ENCODE data around the gene RFTN1. TPM values are rescaled to one million over a fixed set of nuclear protein-coding genes. Genes with fewer than 3 reads are reported as not detected.

RFTN1 gene
- total RNA-seq, 1 experiment from 2014 or later = 21.3 TPM

DNA sequence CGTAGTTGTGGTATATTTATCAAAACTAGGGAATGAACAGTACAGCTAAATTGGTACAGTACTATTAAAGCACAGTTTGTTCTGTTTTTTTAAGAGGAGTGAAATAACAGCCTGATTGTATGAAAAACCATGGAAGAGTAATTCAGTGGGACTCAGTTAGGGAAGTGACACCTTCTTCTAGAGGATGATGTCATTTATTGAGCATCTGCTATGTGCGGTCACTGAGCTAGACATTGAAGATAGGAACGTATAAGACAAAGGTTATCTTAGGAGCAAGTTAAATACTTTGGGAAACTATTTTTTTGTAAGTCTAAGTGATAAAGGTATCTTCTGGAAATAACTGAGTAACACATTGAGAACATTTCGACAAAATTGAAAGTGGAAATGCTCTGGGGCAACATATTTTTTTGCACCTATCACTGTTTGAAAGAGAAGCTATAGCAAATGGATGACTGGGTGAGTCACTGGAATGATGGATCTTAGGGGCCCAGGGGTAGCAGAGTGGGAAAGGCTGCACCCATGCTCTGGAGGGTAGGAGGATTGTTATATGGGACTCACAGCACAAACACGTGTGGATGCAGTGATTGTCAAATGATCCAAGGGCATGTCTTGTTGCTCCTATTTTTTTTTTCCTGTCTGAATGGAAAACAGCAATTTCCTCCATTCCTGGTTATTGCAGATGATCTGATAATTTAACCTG lies 205.5 kb downstream of the RFTN1 start:
- in situ Hi-C loops (cut with HindIII; ENCODE audit: low sequenced_read_pairs) = no loop called here
- no peak for DNase-seq (ENCODE audit: low spot score)

DNA sequence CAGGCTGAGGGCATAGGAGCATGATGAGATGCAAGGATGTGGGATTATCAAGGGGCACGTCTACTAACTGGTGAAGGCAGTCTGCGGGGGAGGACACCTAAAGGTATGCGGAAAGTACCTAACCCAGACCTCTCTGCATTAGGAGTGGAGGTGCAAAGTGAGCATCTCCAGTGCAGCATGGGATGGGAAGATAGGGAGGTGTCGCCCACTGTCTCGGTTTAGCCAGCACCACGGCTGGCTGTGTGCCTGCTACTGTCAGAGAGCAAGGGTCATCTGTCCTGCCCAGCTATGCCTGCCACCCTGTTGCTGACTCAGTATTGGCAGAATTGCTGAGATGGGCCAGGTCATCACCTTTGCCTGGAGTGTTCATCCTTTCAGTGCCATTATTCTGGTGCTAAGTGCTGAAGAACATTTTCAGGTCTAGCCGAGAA lies 208.4 kb downstream of the RFTN1 start:
- no peak for DNase-seq (ENCODE audit: low spot score)
- in situ Hi-C loops (cut with HindIII; ENCODE audit: low sequenced_read_pairs) = no loop called here

DNA sequence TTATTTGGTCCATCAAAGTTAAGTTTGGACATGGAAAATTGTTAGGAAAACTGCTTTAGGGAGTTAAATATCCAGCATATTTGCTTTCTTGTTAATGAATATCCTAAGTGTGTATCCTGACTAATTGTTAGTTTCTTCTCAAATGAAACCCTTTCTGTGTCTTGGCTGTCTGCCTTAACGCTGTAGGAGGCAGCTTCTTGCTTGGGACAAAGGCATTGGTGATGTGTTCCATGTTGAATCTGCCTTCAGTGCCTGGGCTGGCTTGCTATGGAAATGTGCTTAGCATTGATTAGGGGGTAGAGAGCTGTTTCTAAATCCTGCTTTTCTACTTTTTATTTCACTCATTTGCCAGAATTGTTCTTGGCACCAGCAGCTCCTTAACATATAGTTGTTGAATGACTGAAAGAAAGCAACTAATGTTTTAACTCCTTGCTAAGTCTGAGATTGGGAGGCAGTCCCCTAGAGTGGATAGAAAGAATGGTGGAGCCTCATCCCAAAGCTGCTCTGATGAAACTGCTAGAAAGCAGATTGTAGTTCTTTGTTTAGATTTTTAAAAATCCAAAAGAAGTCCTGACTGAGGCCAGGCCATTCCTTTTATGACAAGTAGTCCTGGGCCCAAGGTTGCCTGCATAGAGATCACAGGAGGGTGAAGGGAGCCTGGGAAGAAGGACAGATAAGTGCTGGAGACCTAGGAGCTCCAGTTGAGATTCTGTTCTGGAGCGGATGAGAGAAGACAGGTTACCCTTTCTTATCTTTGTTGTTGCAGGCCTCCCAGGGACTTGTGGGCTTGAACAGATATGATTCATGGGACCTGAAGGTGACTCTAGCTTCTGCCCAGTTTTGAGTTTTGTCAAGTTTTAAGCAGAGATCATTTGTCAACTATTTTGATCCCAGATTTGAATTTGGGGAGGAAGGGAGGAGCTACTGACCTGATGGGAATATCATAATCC lies 209.2 kb downstream of the RFTN1 start:
- no peak for DNase-seq (ENCODE audit: low spot score)
- in situ Hi-C loops (cut with HindIII; ENCODE audit: low sequenced_read_pairs) = no loop called here

DNA sequence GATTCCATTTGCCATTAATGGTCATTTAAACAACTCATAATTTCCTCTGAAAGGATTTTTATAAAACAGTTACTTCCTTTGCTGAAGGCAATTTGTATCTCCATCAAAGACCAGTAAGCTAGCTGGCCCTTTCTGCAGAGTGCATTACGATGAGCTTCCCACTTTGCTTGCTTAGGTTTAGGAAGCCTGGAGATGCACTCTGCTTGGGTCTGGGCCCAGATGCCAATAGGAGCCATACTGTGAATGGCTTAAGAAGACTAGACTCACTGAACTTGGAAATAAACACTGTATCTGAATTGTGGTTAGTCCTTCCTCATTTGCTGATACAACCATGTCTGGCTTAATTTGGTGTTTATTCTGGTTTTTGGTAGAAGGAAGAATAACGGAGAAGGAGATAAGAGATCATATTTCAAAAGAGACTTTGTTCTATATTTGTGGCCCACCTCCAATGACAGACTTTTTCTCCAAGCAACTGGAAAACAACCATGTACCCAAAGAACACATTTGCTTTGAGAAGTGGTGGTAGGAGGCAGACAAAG lies 210.4 kb downstream of the RFTN1 start:
- in situ Hi-C loops (cut with HindIII; ENCODE audit: low sequenced_read_pairs) = no loop called here

GRCh38 chr3:16302082-16302631 lies 211.3 kb downstream of the RFTN1 start:
- DNase-seq (ENCODE audit: low spot score) = no peak
- in situ Hi-C loops (cut with HindIII; ENCODE audit: low sequenced_read_pairs) = no loop called here

More for the DNA sequence above, 210.4 kb downstream of the RFTN1 start:
- DNase-seq (ENCODE audit: low spot score) = no peak

- DNase-seq (ENCODE audit: low spot score) = no peak
- in situ Hi-C loops (cut with HindIII; ENCODE audit: low sequenced_read_pairs) = no loop called here
Observed at GRCh38 chr3:16301507-16301906, 212.0 kb downstream of the RFTN1 start.

- in situ Hi-C loops (cut with HindIII; ENCODE audit: low sequenced_read_pairs) = no loop called here
- DNase-seq (ENCODE audit: low spot score) = no peak
Observed at GRCh38 chr3:16300881-16301359, 212.6 kb downstream of the RFTN1 start.

DNA sequence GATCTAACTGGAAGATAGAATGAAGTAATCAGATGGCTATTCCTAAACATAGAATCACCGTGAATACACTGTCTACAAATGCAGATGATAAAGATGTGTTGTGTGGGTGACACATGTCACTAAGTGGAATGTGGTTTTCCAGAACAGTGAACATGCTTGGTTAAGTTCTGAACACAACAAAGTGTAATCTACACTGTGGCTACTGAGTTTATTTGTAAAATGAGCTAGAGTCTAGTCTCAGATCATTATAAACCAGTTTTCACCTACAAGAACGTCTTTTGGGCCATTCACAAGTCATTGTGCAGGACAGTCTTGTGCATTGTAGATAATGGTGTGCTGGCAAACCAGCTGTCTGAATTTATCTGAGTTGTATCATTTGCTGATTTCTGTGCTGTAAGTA lies 213.2 kb downstream of the RFTN1 start:
- DNase-seq (ENCODE audit: low spot score) = no peak
- in situ Hi-C loops (cut with HindIII; ENCODE audit: low sequenced_read_pairs) = no loop called here

DNA sequence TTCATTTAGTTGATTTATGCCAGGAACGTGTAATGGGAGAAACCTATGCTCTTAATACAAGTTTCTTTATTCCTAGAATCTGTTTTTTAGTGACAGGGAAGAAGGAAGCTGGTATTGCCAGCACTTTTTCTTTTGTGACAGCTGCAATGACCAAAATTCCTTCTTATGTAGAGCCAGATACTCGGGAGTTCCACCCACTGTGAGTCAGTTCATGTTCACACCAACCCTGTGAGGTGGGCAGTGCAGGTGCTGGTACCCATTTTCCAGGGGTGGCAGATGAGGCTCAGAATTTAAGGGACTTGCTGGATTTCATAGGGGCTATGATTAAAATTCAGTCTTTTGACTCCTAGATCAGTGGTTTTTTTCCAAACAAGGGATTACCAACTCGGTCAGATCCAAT lies 213.8 kb downstream of the RFTN1 start:
- in situ Hi-C loops (cut with HindIII; ENCODE audit: low sequenced_read_pairs) = no loop called here

DNA sequence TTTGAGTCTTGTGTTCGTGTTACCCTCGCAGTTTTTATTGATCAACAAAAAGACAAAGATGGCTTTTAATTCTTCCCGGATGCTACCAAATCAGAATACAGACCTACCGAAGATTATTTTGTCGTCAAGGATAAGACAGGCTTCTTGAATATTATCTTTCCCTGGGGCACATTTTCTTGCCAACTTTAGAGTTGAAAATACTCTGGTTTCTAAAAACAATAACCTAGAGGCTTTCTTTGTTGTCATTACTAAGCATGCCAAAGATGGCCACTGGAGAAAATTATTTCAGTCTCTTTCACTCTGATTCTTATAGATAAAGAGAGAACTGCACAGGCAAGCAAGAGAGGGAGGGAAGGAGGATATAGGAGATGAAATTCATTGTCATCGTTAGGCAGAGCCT lies 214.6 kb downstream of the RFTN1 start:
- in situ Hi-C loops (cut with HindIII; ENCODE audit: low sequenced_read_pairs) = no loop called here
- DNase-seq (ENCODE audit: low spot score) = no peak

More for the DNA sequence above, 213.8 kb downstream of the RFTN1 start:
- DNase-seq (ENCODE audit: low spot score) = no peak

DNA sequence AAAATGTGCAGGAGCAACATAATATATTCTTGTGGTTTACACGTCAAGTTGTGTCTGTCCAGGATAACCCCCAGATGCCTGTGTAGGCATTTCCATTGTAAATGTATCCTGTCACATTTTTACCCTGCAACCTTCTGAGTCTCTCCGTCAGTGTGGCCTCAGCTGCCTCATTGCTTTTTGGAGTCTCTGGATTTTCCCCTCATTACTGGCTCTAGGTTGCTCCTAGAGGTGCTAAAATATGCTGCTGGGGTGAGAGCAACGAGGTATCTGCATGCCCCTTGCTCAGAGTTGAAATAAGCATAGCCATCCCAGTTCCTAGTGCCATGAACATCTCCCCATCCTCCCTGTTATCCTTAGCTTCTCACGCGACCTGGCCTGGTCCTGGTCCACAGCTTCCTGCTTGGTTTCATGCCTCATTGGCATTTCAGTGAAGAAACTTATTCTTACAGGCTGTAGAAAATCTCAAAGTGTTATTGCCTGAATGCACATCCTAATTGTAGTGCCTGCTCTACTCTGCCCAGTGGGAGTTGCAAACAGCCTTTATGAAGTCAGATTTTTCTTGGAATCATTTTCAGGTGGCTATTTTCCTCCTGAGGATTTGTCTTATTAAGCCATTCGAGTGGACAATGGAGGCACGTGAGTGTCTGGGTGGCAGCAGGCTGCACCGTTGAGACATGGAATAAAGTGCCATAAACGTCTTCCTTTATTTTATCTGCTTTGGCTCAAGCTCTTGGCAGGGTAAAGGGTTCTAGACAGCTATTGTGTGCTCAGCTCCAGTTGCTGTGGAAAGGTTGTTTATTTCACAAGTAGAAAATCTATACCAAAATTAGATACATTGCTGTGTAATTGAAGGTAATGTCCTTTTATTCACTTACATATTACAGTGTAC lies 215.3 kb downstream of the RFTN1 start:
- DNase-seq (ENCODE audit: low spot score) = no peak
- in situ Hi-C loops (cut with HindIII; ENCODE audit: low sequenced_read_pairs) = no loop called here

GRCh38 chr3:16295298-16295890 lies 218.1 kb downstream of the RFTN1 start:
- in situ Hi-C loops (cut with HindIII; ENCODE audit: low sequenced_read_pairs) = no loop called here
- DNase-seq (ENCODE audit: low spot score) = no peak

- in situ Hi-C loops (cut with HindIII; ENCODE audit: low sequenced_read_pairs) = no loop called here
- no peak for DNase-seq (ENCODE audit: low spot score)
Observed at GRCh38 chr3:16294844-16295243, 218.7 kb downstream of the RFTN1 start.

GRCh38 chr3:16290827-16291196 lies 222.7 kb downstream of the RFTN1 start:
- no peak for DNase-seq (ENCODE audit: low spot score)
- in situ Hi-C loops (cut with HindIII; ENCODE audit: low sequenced_read_pairs) = no loop called here

DNA sequence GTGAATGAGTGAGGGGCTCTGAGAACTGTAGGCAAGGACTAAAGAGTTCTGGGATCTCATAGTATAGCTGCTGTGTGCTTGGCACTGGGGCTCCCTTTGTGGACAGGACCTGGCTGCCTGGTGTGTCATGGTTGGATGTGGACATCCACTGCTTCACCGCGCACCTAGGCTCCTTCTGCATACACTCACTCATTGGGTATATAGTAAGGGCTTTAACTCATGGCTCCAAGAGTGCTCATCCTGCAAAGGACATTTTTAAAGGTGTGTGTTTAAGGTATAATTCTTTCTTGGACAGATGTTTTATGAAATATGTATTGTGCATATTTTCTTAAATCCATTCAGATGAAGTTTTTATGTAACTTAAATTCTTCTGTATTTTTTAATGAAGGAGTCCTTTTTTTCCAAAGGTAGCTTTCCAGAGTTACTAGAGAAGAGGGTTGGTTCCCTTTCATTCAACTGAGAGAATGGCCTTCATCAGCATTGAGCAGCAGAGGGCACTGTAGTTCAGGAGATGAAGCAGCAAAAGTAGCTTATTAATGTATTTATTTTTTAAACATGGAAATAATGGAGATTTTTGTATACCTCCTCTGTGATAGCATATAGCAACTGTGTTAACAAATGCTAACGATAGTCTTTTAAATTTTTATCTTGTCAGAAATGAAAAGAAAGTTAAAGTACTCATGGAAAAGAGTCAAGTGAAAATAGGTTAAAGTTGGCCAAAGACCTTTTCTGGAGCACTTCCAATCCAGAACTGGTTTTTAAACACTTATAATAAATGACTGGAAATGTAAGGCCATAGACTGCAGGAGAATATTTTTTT lies 223.3 kb downstream of the RFTN1 start:
- in situ Hi-C loops (cut with HindIII; ENCODE audit: low sequenced_read_pairs) = no loop called here
- peak; percentile 72 for DNase-seq (ENCODE audit: low spot score)

DNA sequence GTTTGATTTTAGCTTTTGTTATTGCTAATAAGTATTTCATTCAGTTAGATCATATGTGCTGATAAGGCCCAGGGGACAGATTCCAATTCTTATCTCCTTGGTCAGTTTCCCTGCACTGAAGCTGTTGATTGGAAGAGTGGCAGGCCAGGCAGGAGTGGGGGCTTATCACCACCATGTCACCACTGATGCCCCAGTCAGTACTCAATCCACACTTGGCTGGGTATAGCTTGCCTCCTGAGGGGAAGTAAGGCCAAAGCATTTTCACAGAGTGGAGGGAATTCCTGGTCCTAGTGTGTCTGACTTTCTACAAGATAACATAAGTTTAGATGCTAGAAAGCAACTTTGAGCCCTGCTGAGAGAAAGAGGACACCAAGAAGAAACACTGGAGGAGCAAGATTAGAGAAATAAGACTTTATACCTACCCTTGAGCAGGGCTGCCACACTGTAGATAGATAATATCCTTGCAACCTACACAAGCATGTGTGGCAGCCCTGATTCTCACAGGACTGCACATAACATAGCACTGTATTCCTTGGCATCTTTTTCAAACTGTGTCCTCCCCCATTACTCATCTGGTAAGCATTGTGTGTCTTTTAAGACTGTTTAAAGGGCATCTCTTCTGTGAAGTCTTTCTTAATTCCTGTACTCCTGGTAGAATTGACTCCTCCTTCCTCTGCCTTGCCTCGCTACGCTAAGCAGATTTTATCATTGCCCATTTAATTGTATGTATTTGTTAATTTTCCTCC lies 224.2 kb downstream of the RFTN1 start:
- no peak for DNase-seq (ENCODE audit: low spot score)
- in situ Hi-C loops (cut with HindIII; ENCODE audit: low sequenced_read_pairs) = no loop called here

DNA sequence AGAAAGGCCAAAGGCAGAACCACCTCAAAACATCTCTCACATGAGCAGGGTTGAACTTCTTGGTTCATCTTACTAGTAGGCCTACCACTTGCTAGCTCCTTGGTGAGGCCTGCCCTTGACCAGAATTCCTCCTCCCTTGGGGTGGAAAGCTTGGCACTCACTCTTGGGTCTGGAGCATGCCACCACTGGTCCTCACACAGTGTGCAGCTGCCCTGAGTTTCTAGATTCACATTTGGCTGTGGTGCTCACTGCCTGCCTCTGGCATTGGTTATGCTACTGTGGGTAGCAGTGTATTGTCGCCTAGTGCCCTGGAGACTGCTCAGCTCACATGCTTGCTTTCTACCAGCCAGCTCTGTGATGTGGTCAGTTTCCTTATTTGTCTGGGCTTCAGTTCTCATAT lies 224.8 kb downstream of the RFTN1 start:
- DNase-seq (ENCODE audit: low spot score) = no peak
- in situ Hi-C loops (cut with HindIII; ENCODE audit: low sequenced_read_pairs) = no loop called here
